ENCODE data around the gene SLC7A8.

DNA sequence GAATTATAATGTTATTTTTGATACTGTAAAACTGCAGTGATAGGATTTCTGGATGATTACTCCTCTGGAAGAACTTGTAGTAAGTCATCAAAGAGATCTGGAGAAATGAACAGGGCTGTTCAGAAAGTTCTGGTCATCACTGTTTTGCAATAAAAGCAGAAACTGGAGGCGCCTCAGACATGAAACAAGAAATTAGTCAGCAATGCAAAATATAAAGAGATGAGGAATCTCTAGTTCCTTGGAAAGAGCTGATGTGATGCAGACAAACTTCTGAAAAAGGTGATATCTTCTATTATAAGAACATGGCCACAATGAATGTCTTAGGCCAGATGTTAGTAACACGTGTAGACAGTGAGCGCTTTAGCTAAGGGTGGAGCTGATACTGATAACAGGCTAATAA is 98.0 kb downstream of the SLC7A8 start:
- TF ChIP-seq, protein P1, sequence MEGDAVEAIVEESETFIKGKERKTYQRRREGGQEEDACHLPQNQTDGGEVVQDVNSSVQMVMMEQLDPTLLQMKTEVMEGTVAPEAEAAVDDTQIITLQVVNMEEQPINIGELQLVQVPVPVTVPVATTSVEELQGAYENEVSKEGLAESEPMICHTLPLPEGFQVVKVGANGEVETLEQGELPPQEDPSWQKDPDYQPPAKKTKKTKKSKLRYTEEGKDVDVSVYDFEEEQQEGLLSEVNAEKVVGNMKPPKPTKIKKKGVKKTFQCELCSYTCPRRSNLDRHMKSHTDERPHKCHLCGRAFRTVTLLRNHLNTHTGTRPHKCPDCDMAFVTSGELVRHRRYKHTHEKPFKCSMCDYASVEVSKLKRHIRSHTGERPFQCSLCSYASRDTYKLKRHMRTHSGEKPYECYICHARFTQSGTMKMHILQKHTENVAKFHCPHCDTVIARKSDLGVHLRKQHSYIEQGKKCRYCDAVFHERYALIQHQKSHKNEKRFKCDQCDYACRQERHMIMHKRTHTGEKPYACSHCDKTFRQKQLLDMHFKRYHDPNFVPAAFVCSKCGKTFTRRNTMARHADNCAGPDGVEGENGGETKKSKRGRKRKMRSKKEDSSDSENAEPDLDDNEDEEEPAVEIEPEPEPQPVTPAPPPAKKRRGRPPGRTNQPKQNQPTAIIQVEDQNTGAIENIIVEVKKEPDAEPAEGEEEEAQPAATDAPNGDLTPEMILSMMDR (conservative IDR thresholded peaks at IDR 0.05; ENCODE audit: low read length) = no peak
- no peak for TF ChIP-seq EZH2phosphoT487 (IDR thresholded peaks at IDR 0.05; ENCODE audit: borderline replicate concordance, low read depth, low read length)
